HPDE6-E6E7 (cell line): ENCODE results near the gene TBC1D22A.

Experiments used
- DNase-seq: peaks from one replicate; pipeline ENCODE4 v3.0.0; 2011; ENCODE audit warnings: missing footprints; ENCODE audit errors: extremely low spot score

TBC1D22A gene

DNA sequence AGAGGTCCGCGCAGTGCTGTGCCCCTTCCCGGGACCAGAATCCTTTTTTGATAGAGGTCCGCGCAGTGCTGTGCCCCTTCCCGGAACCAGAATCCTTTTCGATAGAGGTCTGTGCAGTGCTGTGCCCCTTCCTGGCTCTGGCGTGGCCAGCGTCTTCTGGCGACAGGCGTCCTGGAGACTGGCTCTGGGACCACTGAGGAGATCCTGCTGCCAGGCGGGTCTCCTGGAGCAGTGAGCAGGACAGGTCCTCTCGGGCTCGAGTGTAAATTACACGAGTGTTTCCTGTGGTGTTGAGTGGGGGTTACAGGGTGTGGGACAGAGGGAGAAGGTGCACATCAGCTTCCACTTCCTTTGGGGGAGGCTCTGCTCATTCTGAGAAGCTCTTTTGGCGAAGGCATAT lies 98.1 kb downstream of the TBC1D22A start:
- no peak for DNase-seq

GRCh38 chr22:46861468-46862367 lies 99.3 kb downstream of the TBC1D22A start:
- DNase-seq = no peak

DNA sequence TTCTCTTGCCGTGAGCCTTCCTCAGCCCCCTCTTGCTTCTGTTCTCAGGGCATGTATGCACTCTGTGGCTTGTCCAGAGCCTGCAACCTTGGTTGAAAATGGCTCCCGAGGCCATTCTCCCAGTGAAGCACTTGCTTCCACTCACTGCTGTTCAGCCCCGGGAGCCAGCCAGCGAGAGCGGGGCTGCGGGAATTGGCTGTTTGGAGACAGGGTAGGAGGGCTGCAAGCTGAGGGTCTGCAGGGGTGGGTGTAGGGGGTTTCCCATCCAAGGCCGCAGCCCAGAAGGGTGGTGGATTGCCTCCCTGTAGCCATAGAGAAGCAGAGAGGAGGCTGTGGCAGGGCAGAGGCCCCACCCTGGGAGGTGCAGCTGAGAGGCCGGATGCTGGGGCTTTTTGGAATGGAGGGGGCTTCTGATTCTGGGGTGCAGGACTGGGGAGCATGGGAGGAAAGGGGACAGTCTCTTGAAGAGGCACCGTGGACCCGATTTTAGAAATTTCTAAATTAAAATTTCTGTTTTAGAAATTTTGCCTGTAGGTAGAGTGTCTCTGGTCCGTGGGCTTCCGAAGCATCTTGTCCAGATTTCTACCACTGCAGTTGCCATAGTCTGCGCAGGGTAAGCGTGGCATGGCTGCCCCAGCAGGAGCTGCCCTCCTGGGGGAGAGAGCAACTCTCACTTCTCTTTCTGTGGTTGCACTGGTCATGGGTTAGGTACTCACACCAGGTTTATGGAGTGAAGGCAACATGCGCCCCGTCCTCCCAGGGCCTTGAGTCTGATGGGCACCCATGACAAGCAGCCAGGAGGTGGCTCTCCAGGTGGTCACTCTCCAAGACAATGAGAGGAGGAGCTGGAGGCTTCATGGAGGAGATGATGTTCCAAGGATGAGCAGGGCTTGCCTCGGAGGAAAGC lies 100.2 kb downstream of the TBC1D22A start:
- DNase-seq = no peak

DNA sequence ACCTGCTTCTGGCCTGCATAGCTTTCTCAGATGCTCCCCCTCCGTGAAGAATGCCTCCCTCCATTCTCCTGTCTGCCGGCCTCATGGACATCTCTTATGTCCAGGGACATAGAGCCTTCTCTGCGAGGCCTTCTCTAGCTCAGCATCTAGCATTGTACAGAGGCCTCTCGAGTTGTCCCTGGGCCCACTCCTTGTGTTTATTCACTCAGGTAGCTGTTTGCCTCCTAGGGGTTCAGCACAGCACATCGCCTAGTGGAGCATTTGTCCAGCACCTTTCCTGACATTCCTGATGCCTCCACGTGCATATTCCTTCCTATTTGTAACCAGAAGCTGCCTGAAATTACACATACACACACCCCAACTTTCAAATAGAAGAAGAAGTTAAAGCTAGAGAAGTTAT lies 101.3 kb downstream of the TBC1D22A start:
- no peak for DNase-seq

- no peak for DNase-seq
These were observed 102.0 kb downstream of the TBC1D22A start for GRCh38 chr22:46864314-46865051.

- DNase-seq = no peak
These were observed 102.6 kb downstream of the TBC1D22A start for GRCh38 chr22:46865052-46865434.

- DNase-seq = no peak
These were observed 103.2 kb downstream of the TBC1D22A start for GRCh38 chr22:46865642-46866041.

DNA sequence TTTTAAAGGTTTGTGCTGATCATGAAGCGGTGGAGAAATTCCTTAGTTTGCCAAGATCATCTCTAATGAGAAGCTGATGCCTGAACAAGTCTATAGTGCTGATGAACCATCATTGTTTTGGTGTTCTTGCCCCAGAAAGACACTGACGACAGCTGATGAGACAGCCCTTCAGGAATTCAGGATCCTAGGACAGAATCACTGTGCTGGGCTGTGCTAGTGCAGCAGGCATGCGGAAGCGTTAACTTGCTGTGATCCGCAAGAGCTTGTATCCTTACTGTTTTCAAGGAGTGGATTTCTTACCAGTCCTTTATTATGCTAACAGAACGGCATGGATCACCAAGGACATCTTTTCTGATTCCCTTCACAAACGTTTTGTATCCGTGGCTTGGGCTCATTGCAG lies 104.1 kb downstream of the TBC1D22A start:
- DNase-seq = peak; percentile 90

DNA sequence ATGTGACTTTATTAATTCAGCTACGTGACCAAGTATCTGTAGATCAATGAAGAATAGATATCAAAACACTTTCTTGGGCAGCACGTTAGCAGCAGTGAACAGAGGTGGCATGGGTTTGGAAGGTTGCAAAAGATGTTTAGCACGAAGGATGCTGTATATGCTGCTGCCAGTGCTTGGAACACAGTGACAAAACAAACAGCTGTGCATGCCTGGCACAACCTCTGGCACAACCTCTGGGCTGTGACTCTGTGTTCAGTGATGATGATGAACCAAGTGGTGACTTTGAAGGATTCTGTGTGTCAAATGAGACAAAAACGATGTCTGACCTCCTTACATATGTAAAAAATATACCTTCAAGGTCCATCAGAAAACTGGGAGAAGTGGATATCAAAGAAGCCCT lies 104.7 kb downstream of the TBC1D22A start:
- no peak for DNase-seq

DNA sequence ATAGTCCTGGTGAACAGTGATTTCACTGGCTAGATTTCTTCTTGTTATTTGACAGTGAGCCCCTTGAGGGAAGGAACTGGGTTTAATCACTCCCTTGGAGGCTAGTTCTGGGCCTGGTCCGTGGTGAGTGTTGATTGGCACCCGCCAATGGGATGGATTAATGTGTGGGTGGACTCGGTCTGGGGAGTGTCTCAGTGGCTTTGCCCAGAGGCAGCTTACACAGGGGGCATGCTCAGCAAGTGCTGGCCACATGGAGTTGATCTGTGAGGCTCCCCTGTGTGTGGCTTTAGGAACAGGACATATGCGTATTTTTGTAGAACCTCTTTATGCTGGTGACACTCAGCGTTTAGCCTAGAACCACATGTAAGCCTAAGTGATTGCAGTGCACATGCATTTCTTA lies 106.9 kb downstream of the TBC1D22A start:
- no peak for DNase-seq

GRCh38 chr22:46869831-46870441 lies 107.5 kb downstream of the TBC1D22A start:
- no peak for DNase-seq

GRCh38 chr22:46871826-46872225 lies 109.4 kb downstream of the TBC1D22A start:
- no peak for DNase-seq

DNA sequence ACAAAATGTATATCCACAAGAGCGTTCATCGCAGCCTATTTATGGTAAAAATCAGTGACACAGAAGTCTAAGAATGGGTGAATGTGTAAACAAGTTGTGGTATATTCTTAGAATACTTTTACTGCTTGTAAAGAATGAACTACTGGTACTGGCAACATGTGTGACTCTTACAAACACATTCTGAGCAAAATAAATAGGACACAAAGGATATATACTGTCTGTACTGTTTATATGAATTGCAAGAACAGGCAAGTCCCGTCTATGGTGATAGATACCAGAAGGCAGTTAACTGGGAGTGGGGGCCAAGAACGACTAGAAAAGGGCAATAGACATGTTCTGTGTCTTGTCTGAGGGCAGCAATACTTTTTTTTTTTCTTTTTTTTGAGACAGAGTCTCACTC lies 112.6 kb downstream of the TBC1D22A start:
- DNase-seq = no peak

DNA sequence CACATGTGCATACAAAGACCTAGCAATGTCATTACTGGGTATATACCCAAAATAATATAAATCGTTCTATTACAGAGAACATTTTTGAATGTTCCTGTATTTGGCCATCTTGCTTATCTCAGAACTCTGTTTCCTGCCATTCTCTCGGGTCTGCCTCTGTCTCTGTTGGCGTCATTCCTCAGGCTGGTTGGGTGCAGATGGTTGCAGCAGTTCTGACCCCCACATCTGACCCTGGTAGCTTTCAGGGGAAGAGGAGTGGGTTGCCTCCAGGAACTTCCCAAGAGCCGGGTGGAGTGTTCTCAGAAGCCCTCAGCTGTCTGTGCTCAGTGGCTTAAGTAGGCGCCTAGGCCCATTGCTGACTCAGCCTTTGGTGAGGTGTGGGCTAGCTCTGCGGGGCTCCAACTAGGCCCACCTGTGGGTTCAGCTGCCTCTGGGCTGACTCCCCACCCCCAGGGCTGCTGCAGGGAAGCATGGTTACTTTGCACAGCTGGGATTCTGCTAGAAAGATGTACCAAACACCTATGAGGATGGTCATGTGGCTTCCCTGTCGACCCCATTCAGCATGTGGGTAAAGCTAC lies 114.0 kb downstream of the TBC1D22A start:
- no peak for DNase-seq

GRCh38 chr22:46878191-46878948 lies 115.9 kb downstream of the TBC1D22A start:
- no peak for DNase-seq

- no peak for DNase-seq
These were observed 116.6 kb downstream of the TBC1D22A start for GRCh38 chr22:46879083-46879482.

- no peak for DNase-seq
These were observed 119.1 kb downstream of the TBC1D22A start for GRCh38 chr22:46881373-46882118.

DNA sequence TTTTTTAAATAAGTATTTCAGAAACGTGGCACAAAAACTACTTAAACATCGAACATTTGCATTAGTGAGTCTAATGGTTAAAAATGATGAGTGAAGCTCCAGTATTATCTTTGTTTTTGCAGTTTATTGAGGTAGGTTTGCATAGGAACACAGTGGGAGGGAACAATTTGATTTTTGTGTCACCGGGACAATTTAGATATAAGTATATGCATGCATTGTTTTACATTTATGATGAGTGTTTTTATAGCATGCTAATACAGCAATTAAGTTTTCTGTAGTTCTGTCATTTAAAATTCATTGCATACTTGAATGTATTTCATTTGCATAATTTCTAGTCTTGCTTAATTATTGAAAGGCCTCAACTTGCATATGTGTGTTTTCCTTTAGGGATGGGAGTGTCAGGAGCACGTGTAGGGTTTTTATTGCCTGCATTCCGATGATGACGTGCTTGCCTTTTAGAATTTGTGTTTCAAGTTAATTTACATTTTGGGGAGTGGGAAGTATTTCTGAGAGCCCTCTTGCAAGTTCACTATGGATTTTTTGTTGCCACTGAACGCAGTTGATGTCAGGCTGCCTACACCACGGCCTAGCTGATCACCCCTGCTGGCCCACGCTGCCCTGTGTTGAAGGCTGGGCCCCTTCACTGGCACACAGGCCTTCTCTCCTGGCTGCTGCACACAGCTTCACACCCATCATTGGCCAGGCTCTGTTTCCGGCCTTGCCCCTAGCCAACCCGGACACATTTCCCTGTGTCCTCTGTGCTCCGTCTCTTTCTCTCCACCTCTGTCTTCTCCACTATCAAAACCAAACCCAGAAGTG lies 120.9 kb downstream of the TBC1D22A start:
- DNase-seq = no peak

DNA sequence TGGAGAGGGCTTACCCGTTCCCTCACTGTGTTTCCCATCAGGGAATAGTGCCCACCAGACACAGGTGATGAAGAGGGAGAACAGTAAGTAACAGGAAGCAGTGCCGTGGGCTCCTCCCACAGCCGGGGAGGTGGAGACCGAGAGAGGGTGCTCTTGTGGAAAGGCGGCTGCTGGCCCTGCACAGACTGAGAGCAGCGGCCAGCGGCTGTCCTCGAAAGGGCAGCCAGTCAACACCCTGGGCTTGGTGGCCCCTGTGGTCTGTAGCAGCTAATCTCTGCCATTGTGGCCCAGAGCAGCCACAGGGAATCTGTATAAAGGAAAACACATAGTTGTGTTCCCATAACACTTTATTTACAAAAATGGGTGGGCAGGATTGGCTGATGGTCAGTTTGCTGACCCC lies 121.9 kb downstream of the TBC1D22A start:
- no peak for DNase-seq
